HCT116 (cell line): ENCODE measurements around the gene HIVEP3. TPM values are rescaled to one million over a fixed set of nuclear protein-coding genes. Genes with fewer than 3 reads are reported as not detected.

Experiments used
- ATAC-seq: fragments of 200-7000 bp; cut with Tn5 transposase; 2 replicates; pipeline ENCODE4 v1.9.1; 2020; ENCODE audit warnings: mild to moderate bottlenecking, moderate library complexity
- BruUV-seq: library from RNA; stranded (reverse); fragments of 400-500 nt; replicated peaks from 2 replicates; lab custom pipeline; 2021; lab: Mats Ljungman, UMichigan
- CTCF ChIA-PET: fragments of 300-600 bp; sonication (Branson Sonifier 250); formaldehyde crosslinking; loops from one replicate; lab custom pipeline; 2021; ENCODE audit warnings: antibody characterized with exemption; lab: Charles Lee
- POLR2A ChIA-PET: fragments of 300-600, 350-600 bp; sonication (Branson Sonifier 250); formaldehyde crosslinking; loops from one replicate; lab custom pipeline; 2021; ENCODE audit warnings: antibody characterized with exemption; lab: Charles Lee
- RAD21 ChIA-PET, 2 experiments: fragments of 300-600 bp; sonication (Branson Sonifier 250); formaldehyde crosslinking; loops; one replicate each; lab custom pipeline; 2023; ENCODE audit warnings: low total read pairs in 2 of 2; ENCODE audit not compliant: uncharacterized antibody in 2 of 2, unreplicated experiment in 2 of 2, low non-redundant PET in 1 of 2; lab: Charles Lee
- DNase-seq: peaks from one replicate; pipeline ENCODE4 v3.0.0-alpha.2; 2010; ENCODE audit warnings: low read depth, low spot score
- H2AFZ ChIP-seq: fragments of 200-600 bp; shearing (Covaris generic), sonication (generic); 2 replicates; pipeline ENCODE4 v1.6.1; 2017; ENCODE audit warnings: low read depth, mixed run types, mixed read lengths, antibody characterized with exemption, low read length; ENCODE audit not compliant: poor library complexity, severe bottlenecking
- H3K27ac ChIP-seq: 2 replicates; pipeline ENCODE4 v1.5.1; 2012; ENCODE audit warnings: low read depth, low read length
- H3K27me3 ChIP-seq: fragments of 200-600 bp; sonication (generic); 2 replicates; pipeline ENCODE4 v1.6.1; 2016; ENCODE audit warnings: mixed run types, low read length, mixed read lengths; ENCODE audit not compliant: insufficient read depth
- H3K36me3 ChIP-seq, 2 experiments: fragments of 200-500 bp in 1 of 2; fragments of 200-600 bp in 1 of 2; sonication (Bioruptor generic) in 1 of 2; sonication (generic) in 1 of 2; 2 replicates each; pipeline versions ENCODE4 v1.5.1 to v1.6.1; 2014 to 2016; ENCODE audit warnings: low read length in 2 of 2, inconsistent platforms in 1 of 2, mixed read lengths in 1 of 2, mixed run types in 1 of 2; ENCODE audit not compliant: insufficient read depth in 2 of 2, control insufficient read depth in 1 of 2
- H3K4me1 ChIP-seq, 2 experiments: fragments of 200-600 bp in 1 of 2; sonication (generic) in 1 of 2; 2 replicates each; pipeline versions ENCODE4 v1.5.1 to v1.6.1; 2012 to 2017; ENCODE audit warnings: low read length in 2 of 2, inconsistent platforms in 1 of 2, mild to moderate bottlenecking in 1 of 2, mixed read lengths in 1 of 2, mixed run types in 1 of 2, moderate library complexity in 1 of 2; ENCODE audit not compliant: insufficient read depth in 2 of 2, control insufficient read depth in 1 of 2
- H3K4me2 ChIP-seq: fragments of 200-600 bp; sonication (generic); 2 replicates; pipeline ENCODE4 v1.6.1; 2017; ENCODE audit warnings: mixed run types, low read length, mixed read lengths
- H3K4me3 ChIP-seq, 2 experiments: fragments of 200-600 bp in 1 of 2; sonication (generic) in 1 of 2; replicated peaks in 1 of 2; 2 replicates each; pipeline ENCODE4 v1.5.1; 2011 to 2016; ENCODE audit warnings: low read length in 2 of 2, control low read depth in 1 of 2, low read depth in 1 of 2, mild to moderate bottlenecking in 1 of 2, mixed read lengths in 1 of 2, mixed run types in 1 of 2
- H3K79me2 ChIP-seq: fragments of 200-600 bp; sonication (generic); 2 replicates; pipeline ENCODE4 v1.6.1; 2017; ENCODE audit warnings: mild to moderate bottlenecking, mixed run types, low read length, moderate library complexity, mixed read lengths; ENCODE audit not compliant: insufficient read depth
- H3K9ac ChIP-seq: fragments of 200-600 bp; sonication (generic); 2 replicates; pipeline ENCODE4 v1.6.1; 2016; ENCODE audit warnings: low read length, mixed read lengths
- H3K9me2 ChIP-seq: fragments of 200-600 bp; sonication (generic), shearing (Covaris generic); 2 replicates; pipeline ENCODE4 v1.6.1; 2017; ENCODE audit warnings: mixed run types, mild to moderate bottlenecking, moderate library complexity; ENCODE audit not compliant: insufficient read depth
- H3K9me3 ChIP-seq, 2 experiments: fragments of 200-500 bp in 1 of 2; fragments of 200-600 bp in 1 of 2; sonication (Bioruptor generic) in 1 of 2; sonication (generic) in 1 of 2; 2 replicates each; pipeline ENCODE4 v1.6.1; 2014 to 2017; ENCODE audit warnings: low read length in 2 of 2, mixed read lengths in 2 of 2, inconsistent platforms in 1 of 2, low read depth in 1 of 2, mild to moderate bottlenecking in 1 of 2, mixed run types in 1 of 2, moderate library complexity in 1 of 2; ENCODE audit not compliant: control insufficient read depth in 1 of 2, insufficient read depth in 1 of 2
- H4K20me1 ChIP-seq: fragments of 200-600 bp; sonication (generic), shearing (Covaris generic); 2 replicates; pipeline ENCODE4 v1.6.1; 2017; ENCODE audit warnings: mixed run types, mild to moderate bottlenecking, moderate library complexity; ENCODE audit not compliant: insufficient read depth
- ATF3 ChIP-seq: IDR thresholded peaks from 2 replicates; pipeline ENCODE4 v1.6.1; 2012
- CBX3 ChIP-seq: IDR thresholded peaks from 2 replicates; pipeline ENCODE4 v1.6.1; 2012; ENCODE audit warnings: low read depth
- CEBPB ChIP-seq: IDR thresholded peaks from 2 replicates; pipeline ENCODE4 v1.6.1; 2012; ENCODE audit warnings: low read depth
- CTCF ChIP-seq, 3 experiments: fragments of 200-600 bp in 1 of 3; sonication (generic) in 1 of 3; IDR thresholded peaks in 2 of 3; conservative IDR thresholded peaks in 1 of 3; 2 replicates each; pipeline ENCODE4 v1.5.1; 2012 to 2017; ENCODE audit warnings: low read depth in 2 of 3, low read length in 2 of 3, antibody characterized with exemption in 1 of 3, borderline replicate concordance in 1 of 3, control low read depth in 1 of 3, mild to moderate bottlenecking in 1 of 3, mixed read lengths in 1 of 3, mixed run types in 1 of 3, moderate library complexity in 1 of 3; ENCODE audit not compliant: insufficient read depth in 1 of 3
- ELF1 ChIP-seq: IDR thresholded peaks from 2 replicates; pipeline ENCODE4 v1.6.1; 2012; ENCODE audit warnings: low read depth, borderline replicate concordance
- EZH2 ChIP-seq: fragments of 200-600 bp; sonication (generic); IDR thresholded peaks from 2 replicates; pipeline ENCODE4 v1.6.1; 2017; ENCODE audit warnings: antibody characterized with exemption, mixed run types
- JUND ChIP-seq: IDR thresholded peaks from 2 replicates; pipeline ENCODE4 v1.6.1; 2012
- POLR2AphosphoS5 ChIP-seq: IDR thresholded peaks from 2 replicates; pipeline ENCODE4 v1.6.1; 2011; ENCODE audit warnings: mild to moderate bottlenecking, low read depth, low read length, moderate library complexity
- REST ChIP-seq: IDR thresholded peaks from 2 replicates; pipeline ENCODE4 v1.6.1; 2012; ENCODE audit warnings: low read depth
- SIN3A ChIP-seq: IDR thresholded peaks from 2 replicates; pipeline ENCODE4 v1.6.1; 2012; ENCODE audit warnings: low read depth
- SP1 ChIP-seq: IDR thresholded peaks from 2 replicates; pipeline ENCODE4 v1.6.1; 2012; ENCODE audit warnings: low read depth
- SRF ChIP-seq: IDR thresholded peaks from 2 replicates; pipeline ENCODE4 v1.6.1; 2012; ENCODE audit warnings: low read depth
- TCF7L2 ChIP-seq: IDR thresholded peaks from 2 replicates; pipeline ENCODE4 v1.7.0; 2011; ENCODE audit warnings: borderline replicate concordance, inconsistent platforms; ENCODE audit not compliant: insufficient read depth, insufficient read length; ENCODE audit errors: extremely low read depth
- YY1 ChIP-seq: IDR thresholded peaks from 2 replicates; pipeline ENCODE4 v1.6.1; 2011; ENCODE audit warnings: low read length, low read depth, moderate library complexity, mild to moderate bottlenecking; ENCODE audit not compliant: insufficient replicate concordance; ENCODE audit errors: extremely low read depth
- ZBTB33 ChIP-seq: IDR thresholded peaks from 2 replicates; pipeline ENCODE4 v1.6.1; 2011; ENCODE audit warnings: mild to moderate bottlenecking, low read length, moderate library complexity; ENCODE audit not compliant: insufficient replicate concordance; ENCODE audit errors: extremely low read depth
- ZFX ChIP-seq: fragments of 450-650 bp; IDR thresholded peaks from 2 replicates; pipeline ENCODE4 v1.6.1; 2017
- ZNF274 ChIP-seq: fragments of 200-500 bp; sonication (Bioruptor generic); IDR thresholded peaks from 2 replicates; pipeline ENCODE4 v1.6.1; 2014; ENCODE audit warnings: mild to moderate bottlenecking, low read depth, low read length, inconsistent platforms
- intact Hi-C: fragments of 100-400 bp; cut with micrococcal nuclease; formaldehyde crosslinking; loops from 2 replicates; pipeline ENCODE4 v1.10.0; 2022
- total RNA-seq: library from RNA; stranded (reverse); gene quantifications from one replicate; pipeline ENCODE4 v1.2.1, GENCODE V29; 2021; ENCODE audit not compliant: unreplicated experiment

Gene HIVEP3
- total RNA-seq, 1 experiment from 2014 or later: 7.1 TPM

GRCh38 chr1:41835485-41835884 is 83.2 kb downstream of the HIVEP3 start:
- Histone ChIP-seq H3K9ac (no peak overlapping the region), H3K9me3 (no peaks in the 10 kb centered on the region), H3K36me3 (no peaks in the 10 kb centered on the region)
- intact Hi-C loops: no loop called here
- ChIA-PET CTCF (no interaction called here), POLR2A (no interaction called here)
- DNase-seq: no peak
- BruUV-seq: no TSS peak
- TF ChIP-seq TCF7L2 (no peak), CBX3 (no peak), CTCF (IDR thresholded peaks at IDR 0.05 in 2 of 3, conservative IDR thresholded peaks at IDR 0.05 in 1 of 3; ENCODE audit: borderline replicate concordance in 1 of 3, insufficient read depth in 1 of 3, low read depth in 2 of 3, low read length in 2 of 3) (no peak), EZH2 (no peak), JUND (no peak), REST (no peak), CEBPB (no peak), ZFX (no peak), SP1 (no peak), SIN3A (no peak), SRF (no peak), ZBTB33 (no peak), ELF1 (no peak), ATF3 (no peak), ZNF274 (no peak), POLR2AphosphoS5 (no peak), YY1 (no peak)
- TF ChIP-seq, all 23 proteins: peak for 0
- no peak overlapping the region for H3K4me2 ChIP-seq
- RAD21 ChIA-PET: no interaction called here
- H2AFZ ChIP-seq: no peak overlapping the region
- no peak overlapping the region for H3K4me3 ChIP-seq
- H3K9me2 ChIP-seq: no peaks in the 10 kb centered on the region
- no peak for ATAC-seq
- no peak overlapping the region for H3K27ac ChIP-seq
- H3K4me1 ChIP-seq: peaks cover 13 to 16% of the 10 kb centered on the region in 2 experiments
- no peaks in the 10 kb centered on the region for H4K20me1 ChIP-seq
- no peaks in the 10 kb centered on the region for H3K79me2 ChIP-seq
- peaks cover 3% of the 10 kb centered on the region; the same call in 1 of the 2 replicates for H3K27me3 ChIP-seq
